CD4-positive, alpha-beta memory T cell (primary cell): Measurements from ENCODE around the gene TMEM35B. TPM values are rescaled to one million over a fixed set of nuclear protein-coding genes. Genes with fewer than 3 reads are reported as not detected.

Experiments
- CTCF ChIA-PET: fragments of 350-600 bp; sonication (Branson Sonifier 250); formaldehyde crosslinking; loops from one replicate; lab custom pipeline; 2021; ENCODE audit warnings: inconsistent platforms; ENCODE audit not compliant: partially characterized antibody; lab: Charles Lee
- POLR2A ChIA-PET: fragments of 350-600 bp; sonication (Branson Sonifier 250); formaldehyde crosslinking; loops from one replicate; lab custom pipeline; 2021; ENCODE audit not compliant: partially characterized antibody; lab: Charles Lee
- DNase-seq, 5 donors: peaks; one replicate each; pipeline versions ENCODE4 v3.0.0 to v3.0.0-alpha.2; 2020 to 2022; ENCODE audit warnings: mixed read lengths in 1 of 5
- H3K27ac ChIP-seq: one replicate; pipeline ENCODE4 v1.7.0; 2013; ENCODE audit warnings: low read depth, low read length
- H3K27me3 ChIP-seq: 2 replicates; pipeline ENCODE4 v1.7.0; 2013; ENCODE audit warnings: mild to moderate bottlenecking, low read length, moderate library complexity; ENCODE audit not compliant: insufficient read depth
- H3K36me3 ChIP-seq: 2 replicates; pipeline ENCODE4 v1.7.0; 2013; ENCODE audit warnings: mild to moderate bottlenecking, low read length, moderate library complexity; ENCODE audit not compliant: insufficient read depth
- H3K4me1 ChIP-seq: 2 replicates; pipeline ENCODE4 v1.7.0; 2013; ENCODE audit warnings: mild to moderate bottlenecking, low read length, moderate library complexity; ENCODE audit not compliant: insufficient read depth
- H3K4me3 ChIP-seq, 2 donors: one replicate each; pipeline ENCODE4 v1.7.0; 2013; ENCODE audit warnings: low read length in 2 of 2, mild to moderate bottlenecking in 1 of 2
- H3K9me3 ChIP-seq, 2 donors: one replicate each; pipeline ENCODE4 v1.7.0; 2013; ENCODE audit warnings: low read length in 2 of 2, control low read depth in 1 of 2; ENCODE audit not compliant: control insufficient read depth in 1 of 2
- H3K27ac Mint-ChIP-seq, 7 donors: one replicate each; pipeline ENCODE4 v1.8.0; 2020 to 2021; ENCODE audit warnings: mixed read lengths in 7 of 7, mild to moderate bottlenecking in 6 of 7, inconsistent platforms in 3 of 7, moderate library complexity in 3 of 7
- H3K27me3 Mint-ChIP-seq, 2 donors: one replicate each; pipeline ENCODE4 v1.8.0; 2020 to 2021; ENCODE audit warnings: mixed read lengths in 2 of 2
- H3K36me3 Mint-ChIP-seq, 2 donors: one replicate each; pipeline ENCODE4 v1.8.0; 2020 to 2021; ENCODE audit warnings: mixed read lengths in 2 of 2, inconsistent platforms in 1 of 2, mild to moderate bottlenecking in 1 of 2
- H3K4me1 Mint-ChIP-seq, 4 donors: one replicate each; pipeline ENCODE4 v1.8.0; 2020 to 2021; ENCODE audit warnings: mixed read lengths in 4 of 4, mild to moderate bottlenecking in 1 of 4
- H3K4me3 Mint-ChIP-seq, 8 donors: one replicate each; pipeline ENCODE4 v1.8.0; 2020 to 2021; ENCODE audit warnings: mixed read lengths in 8 of 8, mild to moderate bottlenecking in 7 of 8, moderate library complexity in 6 of 8, inconsistent platforms in 3 of 8
- H3K9me3 Mint-ChIP-seq, 8 donors: one replicate each; pipeline ENCODE4 v1.8.0; 2020 to 2021; ENCODE audit warnings: mixed read lengths in 8 of 8, mild to moderate bottlenecking in 5 of 8, inconsistent platforms in 3 of 8, moderate library complexity in 1 of 8
- intact Hi-C: fragments of 100-400 bp; cut with micrococcal nuclease; formaldehyde crosslinking; loops from one replicate; pipeline ENCODE4 v1.15.1; 2023
- polyA plus RNA-seq, 2 donors: library from polyadenylated mRNA; unstranded; fragments of 300-500 nt; fragmentation: Illumina TruSeq; gene quantifications; one replicate each; pipeline ENCODE4 v1.2.3, GENCODE V29; 2021
- total RNA-seq, 2 experiments: library from RNA; stranded (reverse); gene quantifications; one replicate each; pipeline ENCODE4 v1.2.3, GENCODE V29; 2021

Gene TMEM35B
- total and polyA plus RNA-seq, 4 experiments from 2014 or later, result 51.7 to 291 (median 139) TPM

GRCh38 chr1:35016406-35016805 is 31.3 kb upstream of the TMEM35B start:
- Mint-ChIP-seq H3K9me3 (no peaks in the 10 kb centered on the region), H3K27me3 (no peaks in the 10 kb centered on the region), H3K4me3 (no peak overlapping the region), H3K27ac (no peak overlapping the region), H3K4me1 (no peaks in the 10 kb centered on the region), H3K36me3 (peaks cover 15 to 44% of the 10 kb centered on the region in 2 donors)
- ChIA-PET POLR2A (no interaction called here), CTCF (no interaction called here)
- no peak for DNase-seq
- intact Hi-C loops, result no loop called here
- H3K27me3 ChIP-seq, result no peaks in the 10 kb centered on the region
- no peaks in the 10 kb centered on the region for H3K4me1 ChIP-seq
- no peaks in the 10 kb centered on the region for H3K9me3 ChIP-seq
- H3K36me3 ChIP-seq, result peaks cover 19% of the 10 kb centered on the region
- no peak overlapping the region for H3K27ac ChIP-seq
- H3K4me3 ChIP-seq, result no peak overlapping the region

GRCh38 chr1:35014486-35014885 is 29.3 kb upstream of the TMEM35B start:
- Histone ChIP-seq H3K4me1 (no peaks in the 10 kb centered on the region), H3K9me3 (no peaks in the 10 kb centered on the region), H3K27me3 (no peaks in the 10 kb centered on the region), H3K36me3 (peaks cover 28% of the 10 kb centered on the region), H3K27ac (no peak overlapping the region), H3K4me3 (no peak overlapping the region)
- H3K27me3 Mint-ChIP-seq, result no peaks in the 10 kb centered on the region
- peak overlapping the region in 2 of 7 donors; percentile 23 to 28 for H3K27ac Mint-ChIP-seq
- ChIA-PET POLR2A (no interaction called here), CTCF (interaction anchor here (0.6 kb wide), 1 partner anchor 9 kb away, joined by 3 read pairs; no protein-coding TSS in a partner anchor)
- no peaks in the 10 kb centered on the region for H3K9me3 Mint-ChIP-seq
- no peak overlapping the region for H3K4me3 Mint-ChIP-seq
- no peaks in the 10 kb centered on the region for H3K4me1 Mint-ChIP-seq
- no peak for DNase-seq
- intact Hi-C loops, result no loop called here
- peaks cover 30 to 53% of the 10 kb centered on the region in 2 donors for H3K36me3 Mint-ChIP-seq

DNA sequence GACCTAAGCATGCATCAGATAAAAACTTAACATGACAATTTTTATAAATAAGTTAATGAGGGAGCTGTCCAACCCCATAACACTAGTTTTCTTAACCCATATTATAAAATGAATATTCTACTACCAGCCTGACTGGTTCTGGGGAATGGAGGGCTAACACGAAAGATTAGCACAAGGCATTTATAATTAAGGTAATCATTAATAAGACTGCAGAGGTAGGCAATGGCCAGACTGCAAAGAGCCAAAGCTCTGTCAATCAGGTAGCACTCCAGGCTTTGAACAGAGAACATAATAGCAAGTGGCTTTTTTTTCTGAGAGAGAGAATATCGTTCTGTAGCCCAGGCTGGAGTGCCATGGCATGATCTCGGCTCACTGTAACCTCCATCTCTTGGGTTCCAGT is 20.6 kb upstream of the TMEM35B start:
- Mint-ChIP-seq H3K27ac (no peak overlapping the region), H3K9me3 (no peaks in the 10 kb centered on the region), H3K4me1 (peaks cover 0 to 6% (median 0%) of the 10 kb centered on the region in 4 donors), H3K4me3 (no peak overlapping the region), H3K27me3 (no peaks in the 10 kb centered on the region), H3K36me3 (peaks cover 29 to 62% of the 10 kb centered on the region in 2 donors)
- H3K4me1 ChIP-seq, result no peaks in the 10 kb centered on the region
- no peak for DNase-seq
- H3K27ac ChIP-seq, result no peak overlapping the region
- no peaks in the 10 kb centered on the region for H3K9me3 ChIP-seq
- intact Hi-C loops, result no loop called here
- no peak overlapping the region for H3K4me3 ChIP-seq
- H3K36me3 ChIP-seq, result peaks cover 37% of the 10 kb centered on the region
- ChIA-PET POLR2A (interaction anchor here (1.0 to 2.0 kb wide), 2 partner anchors 21 to 26 kb away, joined by 4 to 8 read pairs; partner anchors contain the start of genes TMEM35B and ZMYM6), CTCF (no interaction called here)
- no peaks in the 10 kb centered on the region for H3K27me3 ChIP-seq

DNA sequence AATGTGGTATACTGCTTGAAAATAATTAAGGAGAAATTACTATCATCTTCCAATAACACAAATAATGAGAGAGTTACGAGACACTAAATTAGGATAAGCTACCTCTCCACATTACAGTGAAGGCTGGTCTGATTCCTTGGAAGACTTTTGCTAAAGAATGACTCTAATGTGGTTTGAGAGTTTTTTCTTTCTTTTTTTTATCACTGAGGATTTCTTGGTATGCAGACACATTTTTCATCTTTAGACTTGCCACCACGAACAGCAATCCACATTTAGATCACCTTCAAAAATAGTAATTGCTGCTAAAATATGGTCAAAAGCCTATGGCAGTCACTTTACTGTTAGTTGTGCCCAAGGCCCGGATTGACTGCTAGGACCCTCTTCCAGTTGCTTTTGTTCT is 16.6 kb upstream of the TMEM35B start:
- no peak overlapping the region for H3K27ac ChIP-seq
- Mint-ChIP-seq H3K27me3 (no peaks in the 10 kb centered on the region), H3K4me1 (peaks cover 0 to 6% (median 2%) of the 10 kb centered on the region in 4 donors), H3K27ac (peak overlapping the region in 1 of 7 donors; percentile 9), H3K9me3 (no peaks in the 10 kb centered on the region), H3K36me3 (peaks cover 44 to 53% of the 10 kb centered on the region in 2 donors), H3K4me3 (no peak overlapping the region)
- H3K27me3 ChIP-seq, result no peaks in the 10 kb centered on the region
- no peak for DNase-seq
- no peak overlapping the region for H3K4me3 ChIP-seq
- ChIA-PET CTCF (no interaction called here), POLR2A (no interaction called here)
- H3K36me3 ChIP-seq, result peaks cover 21% of the 10 kb centered on the region
- intact Hi-C loops, result no loop called here
- no peaks in the 10 kb centered on the region for H3K9me3 ChIP-seq
- H3K4me1 ChIP-seq, result no peaks in the 10 kb centered on the region

- no peaks in the 10 kb centered on the region for H3K4me1 ChIP-seq
- Mint-ChIP-seq H3K27ac (no peak overlapping the region), H3K4me3 (no peak overlapping the region), H3K36me3 (peaks cover 19 to 20% of the 10 kb centered on the region in 2 donors), H3K27me3 (no peaks in the 10 kb centered on the region), H3K9me3 (no peaks in the 10 kb centered on the region), H3K4me1 (peaks cover 0 to 4% (median 0%) of the 10 kb centered on the region in 4 donors)
- ChIA-PET CTCF (no interaction called here), POLR2A (no interaction called here)
- H3K27me3 ChIP-seq, result no peaks in the 10 kb centered on the region
- no peaks in the 10 kb centered on the region for H3K9me3 ChIP-seq
- no peak overlapping the region for H3K4me3 ChIP-seq
- intact Hi-C loops, result no loop called here
- no peaks in the 10 kb centered on the region for H3K36me3 ChIP-seq
- no peak overlapping the region for H3K27ac ChIP-seq
- DNase-seq, result no peak
These were observed 9.7 kb upstream of the TMEM35B start for GRCh38 chr1:34994878-34995277.

- no peak for DNase-seq
- peaks cover 12 to 27% of the 10 kb centered on the region in 2 donors for H3K36me3 Mint-ChIP-seq
- no peaks in the 10 kb centered on the region for H3K27me3 Mint-ChIP-seq
- peaks cover 12 to 29% (median 21%) of the 10 kb centered on the region in 4 donors for H3K4me1 Mint-ChIP-seq
- no peaks in the 10 kb centered on the region for H3K27me3 ChIP-seq
- intact Hi-C loops, result loop anchor here (5.0 to 10.0 kb wide), 3 partner anchors 124 to 816 kb away; partner anchors contain the start of genes AGO4 and SFPQ
- no peaks in the 10 kb centered on the region for H3K9me3 ChIP-seq
- H3K27ac ChIP-seq, result no peak overlapping the region
- H3K36me3 ChIP-seq, result no peaks in the 10 kb centered on the region
- no peaks in the 10 kb centered on the region for H3K9me3 Mint-ChIP-seq
- H3K4me3 Mint-ChIP-seq, result no peak overlapping the region
- H3K4me3 ChIP-seq, result no peak overlapping the region
- peaks cover 18% of the 10 kb centered on the region for H3K4me1 ChIP-seq
- CTCF ChIA-PET, result no interaction called here
- POLR2A ChIA-PET, result no interaction called here
- H3K27ac Mint-ChIP-seq, result no peak overlapping the region
These were observed 3.4 kb upstream of the TMEM35B start for GRCh38 chr1:34988581-34988980.

GRCh38 chr1:34988147-34988546 is 3.0 kb upstream of the TMEM35B start:
- Histone ChIP-seq H3K4me1 (peaks cover 22% of the 10 kb centered on the region), H3K9me3 (no peaks in the 10 kb centered on the region), H3K27me3 (no peaks in the 10 kb centered on the region), H3K27ac (no peak overlapping the region), H3K36me3 (no peaks in the 10 kb centered on the region), H3K4me3 (no peak overlapping the region)
- POLR2A ChIA-PET, result interaction anchor here (1.0 kb wide), 1 partner anchor 60 kb away, joined by 3 read pairs; no protein-coding TSS in a partner anchor
- CTCF ChIA-PET, result no interaction called here
- Mint-ChIP-seq H3K27me3 (no peaks in the 10 kb centered on the region), H3K4me3 (no peak overlapping the region), H3K27ac (no peak overlapping the region), H3K36me3 (peaks cover 12 to 29% of the 10 kb centered on the region in 2 donors), H3K9me3 (no peaks in the 10 kb centered on the region), H3K4me1 (peaks cover 13 to 33% (median 24%) of the 10 kb centered on the region in 4 donors)
- intact Hi-C loops, result loop anchor here (5.0 to 10.0 kb wide), 3 partner anchors 123 to 817 kb away; partner anchors contain the start of genes AGO4 and SFPQ
- no peak for DNase-seq
